T47D (cell line): Measurements from ENCODE around the gene BRF1.

ENCODE experiments used
- DNase-seq, 2 experiments: peaks; one replicate each; pipeline versions ENCODE4 v3.0.0 to v3.0.0-alpha.2; 2011 to 2012; ENCODE audit warnings: low read depth in 1 of 2, low spot score in 1 of 2
- JUND ChIP-seq: IDR thresholded peaks from 2 replicates; pipeline ENCODE4 v1.6.1; 2012; ENCODE audit warnings: low read depth
- in situ Hi-C: cut with HindIII; loops from 2 replicates; pipeline ENCODE4 v1.10.0; 2016; ENCODE audit warnings: low sequenced_read_pairs, low pct_unique_long_range_greater_than_20kb

The BRF1 gene

DNA sequence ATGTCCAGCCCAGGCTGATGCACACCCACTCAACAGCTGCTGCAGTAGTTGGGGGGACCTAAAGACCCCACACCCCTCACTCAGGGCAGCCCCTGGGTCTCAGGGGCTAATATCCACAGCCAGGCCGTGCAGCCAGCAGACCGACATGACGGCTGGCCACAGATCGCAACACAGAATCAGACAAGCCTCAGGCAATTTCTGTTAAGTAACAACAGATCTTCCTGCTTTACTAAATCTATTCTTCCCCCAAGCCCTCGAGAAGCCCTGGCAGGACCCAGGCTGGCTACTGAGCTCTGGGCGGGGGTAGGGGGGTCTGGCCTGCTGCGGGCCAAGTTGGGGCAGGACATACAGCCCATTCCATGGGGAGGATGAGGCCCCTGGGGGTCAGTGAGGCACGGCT, 91.7 kb downstream of the BRF1 start:
- in situ Hi-C loops = no loop called here
- TF ChIP-seq JUND = no peak
- DNase-seq = no peak

DNA sequence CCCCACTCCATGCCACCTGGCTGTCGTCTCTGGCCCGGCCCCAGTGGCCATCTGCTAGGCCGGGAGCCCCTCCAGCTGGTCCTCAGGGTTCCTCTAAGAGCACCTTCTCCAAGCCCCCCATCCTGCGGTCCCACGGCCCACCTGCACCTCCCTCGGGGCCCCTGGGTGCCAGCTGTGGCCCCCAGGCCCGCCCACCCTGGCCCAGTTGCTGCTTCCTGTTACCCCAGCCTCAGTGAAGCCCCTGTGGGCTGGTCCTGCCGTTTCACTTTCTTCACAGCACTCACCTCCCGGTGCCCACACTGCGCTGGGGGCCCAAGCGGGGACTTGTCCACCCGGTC, 92.1 kb downstream of the BRF1 start:
- DNase-seq = no peak
- TF ChIP-seq JUND = no peak
- in situ Hi-C loops = no loop called here

- TF ChIP-seq JUND = no peak
- in situ Hi-C loops = no loop called here
- DNase-seq = no peak
Observed at GRCh38 chr14:105207996-105208737, 92.6 kb downstream of the BRF1 start.

DNA sequence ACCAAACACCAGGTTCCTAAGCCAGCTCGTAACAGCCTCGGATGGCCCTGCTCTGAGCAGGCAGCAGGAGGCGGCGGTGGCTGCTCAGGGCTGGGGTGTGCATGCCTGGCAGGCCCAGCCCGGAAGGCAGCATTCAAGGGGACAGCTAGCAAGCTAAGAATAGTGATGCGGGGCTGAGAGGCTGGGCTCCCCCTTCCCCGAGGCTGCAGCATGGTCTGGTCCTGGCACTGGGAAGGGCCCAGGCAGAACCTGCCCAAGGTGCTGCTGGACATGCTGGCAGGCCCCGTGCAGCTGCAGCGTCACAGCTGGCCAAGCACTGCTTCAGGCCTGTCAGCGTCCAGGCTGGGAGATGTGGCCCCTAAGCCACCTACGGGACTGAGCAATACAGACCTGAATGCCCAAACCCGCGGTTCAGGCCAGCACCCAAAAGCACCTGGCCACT, 93.3 kb downstream of the BRF1 start:
- DNase-seq = no peak
- in situ Hi-C loops = no loop called here
- TF ChIP-seq JUND = no peak

DNA sequence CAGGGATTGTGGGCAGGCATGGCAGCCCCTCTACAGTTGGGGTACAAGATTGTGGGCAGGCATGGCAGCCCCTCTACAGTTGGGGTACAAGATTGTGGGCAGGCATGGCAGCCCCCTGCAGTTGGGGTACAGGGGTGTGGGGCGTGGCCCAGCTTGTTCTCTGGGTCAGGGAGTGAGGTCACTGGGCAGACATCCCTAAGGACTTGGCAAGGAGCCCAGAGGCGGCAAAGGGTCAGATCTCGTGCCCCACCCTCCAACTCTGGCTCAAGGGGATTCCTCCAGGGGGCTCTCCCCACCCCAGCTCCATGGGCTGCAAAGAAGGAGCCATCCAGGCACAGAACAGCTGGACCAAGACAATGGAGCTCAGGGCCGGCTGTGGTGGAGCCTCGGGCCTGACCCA, 93.9 kb downstream of the BRF1 start:
- in situ Hi-C loops = no loop called here
- DNase-seq = no peak
- TF ChIP-seq JUND = no peak

DNA sequence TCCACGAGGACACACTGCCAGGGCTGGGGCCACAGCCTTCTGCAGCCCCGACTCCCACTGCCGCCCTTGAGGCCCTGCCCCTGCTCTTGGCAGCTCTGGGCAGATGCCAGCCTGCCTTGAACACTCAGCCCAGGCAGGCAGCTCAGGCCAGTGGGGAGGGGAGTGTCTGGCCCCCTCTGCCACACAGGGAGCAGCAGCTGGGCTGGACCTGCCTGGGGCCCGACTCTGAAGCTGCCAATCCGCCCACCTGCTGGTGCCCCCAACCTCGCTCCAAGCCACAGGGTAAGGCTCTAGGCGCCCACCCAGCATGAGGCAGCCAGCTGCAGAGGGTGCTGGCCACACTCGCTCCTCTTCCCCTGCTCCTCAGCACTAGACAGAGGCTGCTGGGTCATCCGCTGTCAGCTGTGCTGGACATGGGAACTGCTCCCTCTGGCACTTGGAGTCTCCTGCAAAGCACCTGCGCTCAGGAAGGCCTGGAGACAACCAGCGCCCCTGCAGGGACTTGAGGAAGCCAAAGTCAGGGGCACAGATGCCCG, 95.1 kb downstream of the BRF1 start:
- no peak for DNase-seq
- in situ Hi-C loops = no loop called here
- no peak for TF ChIP-seq JUND

GRCh38 chr14:105204931-105205672, 95.7 kb downstream of the BRF1 start:
- TF ChIP-seq JUND = no peak
- in situ Hi-C loops = no loop called here
- DNase-seq = no peak

DNA sequence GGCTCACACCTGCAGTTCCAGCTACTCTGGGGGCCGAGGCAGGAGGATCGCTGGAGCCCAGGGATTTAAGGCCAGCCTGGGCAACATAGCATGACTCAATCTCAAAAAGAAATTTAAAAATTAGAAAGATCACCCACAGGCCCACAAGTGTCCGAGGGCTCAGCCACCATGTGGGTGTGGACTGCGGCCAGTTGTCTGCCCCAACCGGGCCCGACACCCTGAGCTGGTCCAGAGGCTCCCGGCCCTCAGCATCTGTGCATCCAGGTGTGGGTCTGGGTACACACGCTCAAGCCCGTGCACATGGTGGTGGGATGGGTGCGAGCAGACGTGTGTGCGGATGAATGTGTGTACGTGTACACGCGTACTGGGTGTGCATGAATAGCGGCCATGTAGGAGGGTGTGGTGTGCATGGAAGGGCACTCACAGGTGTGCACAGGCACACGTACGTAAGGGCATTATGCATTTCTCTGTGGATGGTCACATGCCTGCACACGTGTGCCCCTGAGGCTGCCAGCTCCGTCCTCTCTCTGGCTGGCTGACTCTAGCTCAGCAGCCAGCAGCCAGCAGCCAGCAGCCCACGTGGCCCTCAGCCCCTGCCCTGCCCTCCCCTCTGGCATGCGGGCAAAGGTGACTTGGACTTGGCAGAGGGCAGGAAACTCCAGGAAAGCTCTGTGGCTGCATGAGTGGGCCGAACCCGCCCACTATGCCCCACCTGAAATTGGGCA, 96.4 kb downstream of the BRF1 start:
- no peak for DNase-seq
- in situ Hi-C loops = no loop called here
- no peak for TF ChIP-seq JUND

DNA sequence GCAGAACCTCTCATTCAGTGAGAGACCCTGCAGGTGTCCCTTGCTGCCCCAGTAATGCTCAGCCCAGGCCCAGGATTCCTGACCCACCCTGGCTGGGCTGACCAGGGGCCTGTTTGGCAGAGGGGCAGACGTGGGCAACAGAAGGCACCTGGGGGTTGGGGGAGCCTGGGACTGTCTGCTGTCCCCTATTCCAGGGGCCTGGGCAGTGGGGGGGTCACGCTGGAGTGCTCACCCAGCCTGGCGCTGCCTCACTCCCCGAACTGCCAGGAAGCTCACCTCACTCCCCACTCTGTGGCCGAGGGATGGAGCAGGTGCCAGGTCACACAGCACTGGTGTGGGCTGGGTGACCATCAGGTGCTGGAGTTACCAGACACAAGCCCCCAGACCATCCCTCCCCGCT, 97.1 kb downstream of the BRF1 start:
- in situ Hi-C loops = no loop called here
- no peak for DNase-seq
- no peak for TF ChIP-seq JUND

DNA sequence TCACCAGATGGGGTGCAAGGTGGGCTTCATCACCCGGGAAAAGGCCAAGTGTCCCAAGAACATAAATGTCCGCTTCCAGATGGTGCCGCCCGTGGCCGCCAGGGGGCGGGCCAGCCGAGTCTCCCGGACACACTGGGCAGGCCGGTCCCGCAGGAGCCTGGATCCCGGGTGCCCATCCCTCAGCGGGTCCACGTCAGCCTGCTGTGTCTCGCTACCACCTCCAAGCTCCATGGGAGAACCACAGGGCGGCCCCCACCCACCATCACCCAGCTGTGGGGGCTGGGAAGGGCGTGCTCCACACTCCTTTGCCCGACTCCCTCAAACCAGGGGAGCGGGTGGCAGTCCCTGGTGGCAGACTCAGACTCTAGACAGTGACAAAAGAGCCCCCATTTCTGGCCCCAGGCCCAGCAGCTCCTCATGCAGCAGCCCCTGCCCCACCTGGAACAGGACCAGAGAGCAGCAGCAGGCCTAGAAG, 97.7 kb downstream of the BRF1 start:
- DNase-seq = peak; percentile 83 to 97

GRCh38 chr14:105201925-105202513, 98.8 kb downstream of the BRF1 start:
- TF ChIP-seq JUND = no peak
- no peak for DNase-seq
- in situ Hi-C loops = no loop called here

More for the DNA sequence above, 97.7 kb downstream of the BRF1 start:
- TF ChIP-seq JUND = no peak
- in situ Hi-C loops = no loop called here

DNA sequence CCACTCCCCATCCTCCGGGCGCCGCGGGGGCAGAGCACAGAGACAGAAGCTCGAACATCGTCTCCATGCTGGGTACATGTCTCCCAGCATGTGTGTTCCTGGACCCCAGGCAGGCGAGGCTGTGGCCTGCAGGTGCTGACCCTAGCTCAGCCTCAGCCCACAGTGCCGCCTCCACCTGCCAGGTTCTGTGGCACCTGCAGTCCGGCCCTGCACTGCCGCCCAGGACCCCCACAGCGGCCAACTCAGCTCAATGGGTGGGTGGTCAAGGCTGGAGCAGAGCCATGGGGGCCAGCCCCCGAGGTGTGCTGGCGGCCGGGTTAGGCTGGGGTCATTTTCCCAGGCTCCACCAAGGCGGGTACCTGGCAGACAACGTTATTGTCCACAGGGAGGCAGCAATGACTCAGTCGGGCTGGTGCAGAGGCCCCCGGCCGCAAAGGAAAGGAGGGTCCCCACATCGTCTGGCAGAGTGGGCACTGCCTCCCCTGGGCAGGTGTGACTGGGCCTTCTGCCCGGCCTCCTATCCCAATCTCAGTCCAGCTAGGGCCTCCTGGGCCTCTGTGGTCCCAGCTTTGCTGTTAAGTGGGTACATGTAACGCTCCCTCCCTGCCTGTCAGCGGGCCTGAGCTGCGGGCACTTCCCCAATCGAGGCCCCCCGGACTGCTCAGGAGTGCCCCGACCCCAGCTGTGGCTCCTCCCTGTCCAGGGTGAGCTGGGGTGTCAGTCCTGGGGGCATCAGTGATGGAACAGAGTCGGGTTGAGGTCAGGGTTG, 99.5 kb downstream of the BRF1 start:
- no peak for DNase-seq
- in situ Hi-C loops = no loop called here
- TF ChIP-seq JUND = no peak
